Measurements from ENCODE around the gene IL1RAP.
A peak's percentile ranks its signal among the peaks of the same experiment; 100 is the strongest.

The IL1RAP gene

GRCh38 chr3:190680691-190681090, 166.8 kb downstream of the IL1RAP start:
- no peak for DNase-seq

DNA sequence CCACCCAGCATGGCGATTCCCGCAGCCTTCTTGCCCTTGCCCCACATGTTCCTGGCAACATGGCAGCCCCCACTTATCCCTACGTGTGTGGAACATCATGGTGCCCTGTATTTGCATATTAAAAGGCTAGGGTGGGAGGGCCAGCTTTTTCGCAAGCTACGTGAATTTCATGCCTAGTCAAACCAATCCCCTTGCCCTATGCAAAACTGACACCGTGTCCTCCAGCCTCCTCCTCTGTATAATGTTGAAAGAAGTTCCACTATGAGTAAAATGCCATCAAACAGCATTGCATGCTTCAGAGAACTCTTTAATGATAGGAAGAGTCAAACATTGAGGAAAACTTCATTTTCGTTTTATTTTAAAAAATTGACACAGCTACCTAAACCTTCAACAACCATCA, 170.9 kb downstream of the IL1RAP start:
- DNase-seq = no peak

GRCh38 chr3:190686011-190686410, 172.1 kb downstream of the IL1RAP start:
- DNase-seq = no peak

DNA sequence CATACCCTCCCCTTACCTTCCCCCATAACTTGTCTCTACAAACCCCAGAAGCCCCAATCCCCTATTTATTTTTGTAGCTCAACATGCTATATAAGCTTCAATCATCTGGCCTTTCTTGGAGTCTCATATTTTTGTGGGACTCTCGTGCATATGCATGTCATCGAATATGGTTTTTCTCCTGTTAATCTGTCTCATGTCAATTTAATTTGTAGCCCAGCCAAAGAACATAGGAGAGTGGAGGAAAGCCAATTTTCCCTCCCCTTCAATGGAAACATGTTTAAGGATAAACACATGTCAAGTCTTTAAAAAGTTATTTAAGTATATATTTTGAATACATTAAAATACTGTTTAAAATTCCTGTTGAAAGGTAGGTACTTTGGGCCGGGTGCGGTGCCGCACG, 176.4 kb downstream of the IL1RAP start:
- DNase-seq = no peak

GRCh38 chr3:190692256-190692655, 178.4 kb downstream of the IL1RAP start:
- DNase-seq = no peak

DNA sequence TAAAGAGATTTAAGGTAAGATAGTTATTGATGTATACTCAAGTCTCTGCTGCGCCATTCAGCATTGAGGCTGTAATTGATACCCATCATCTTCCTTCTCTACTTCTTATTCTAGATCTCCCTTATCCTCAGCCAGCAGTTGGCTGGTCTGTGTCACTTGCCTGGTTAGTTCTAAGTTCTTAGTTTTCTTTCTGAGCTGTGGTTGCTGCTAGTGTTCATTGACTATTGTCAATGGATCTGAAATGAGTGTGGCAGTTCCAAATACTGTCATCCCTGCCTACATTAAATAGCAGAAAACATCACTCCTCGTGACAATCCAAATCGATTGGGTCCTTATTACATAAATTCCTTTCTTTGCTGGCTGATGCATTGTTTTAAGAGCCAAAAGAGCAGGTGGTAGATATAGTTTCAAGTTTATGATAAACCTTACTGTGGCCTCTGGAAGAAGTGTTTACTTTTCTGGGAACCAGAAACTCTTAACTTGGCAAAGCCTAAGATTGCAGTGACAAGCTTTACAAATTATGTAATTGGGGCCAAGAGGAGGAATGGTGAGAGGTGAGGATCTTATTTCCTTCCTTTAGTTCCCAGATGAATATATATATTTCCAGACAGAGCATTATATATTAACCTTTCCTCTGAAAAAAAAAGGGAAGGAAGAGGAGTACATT, 180.6 kb downstream of the IL1RAP start:
- no peak for DNase-seq

- DNase-seq = no peak
Observed at GRCh38 chr3:190695225-190695624, 181.3 kb downstream of the IL1RAP start.

- no peak for DNase-seq
Observed at GRCh38 chr3:190695994-190696393, 182.1 kb downstream of the IL1RAP start.

GRCh38 chr3:190696777-190697501, 183.1 kb downstream of the IL1RAP start:
- DNase-seq = peak in 1 of 2 donors; percentile 1

DNA sequence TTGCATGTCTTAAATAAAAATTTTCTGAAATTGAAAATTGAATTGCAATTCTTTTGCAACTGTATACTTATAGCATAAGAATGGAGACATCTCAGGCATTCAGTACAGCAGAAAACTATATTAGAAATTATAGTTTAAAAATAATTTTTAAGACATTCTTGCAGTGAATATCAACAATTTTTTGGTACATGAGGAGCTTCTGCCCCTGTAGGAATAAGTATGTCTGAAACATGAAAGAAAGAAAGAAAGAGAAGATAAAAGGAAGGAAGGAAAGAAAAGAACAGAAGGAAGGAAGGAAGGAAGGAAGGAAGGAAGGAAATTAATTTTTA, 183.6 kb downstream of the IL1RAP start:
- DNase-seq = no peak

GRCh38 chr3:190697901-190698300, 184.0 kb downstream of the IL1RAP start:
- no peak for DNase-seq

GRCh38 chr3:190699776-190700175, 185.9 kb downstream of the IL1RAP start:
- no peak for DNase-seq

DNA sequence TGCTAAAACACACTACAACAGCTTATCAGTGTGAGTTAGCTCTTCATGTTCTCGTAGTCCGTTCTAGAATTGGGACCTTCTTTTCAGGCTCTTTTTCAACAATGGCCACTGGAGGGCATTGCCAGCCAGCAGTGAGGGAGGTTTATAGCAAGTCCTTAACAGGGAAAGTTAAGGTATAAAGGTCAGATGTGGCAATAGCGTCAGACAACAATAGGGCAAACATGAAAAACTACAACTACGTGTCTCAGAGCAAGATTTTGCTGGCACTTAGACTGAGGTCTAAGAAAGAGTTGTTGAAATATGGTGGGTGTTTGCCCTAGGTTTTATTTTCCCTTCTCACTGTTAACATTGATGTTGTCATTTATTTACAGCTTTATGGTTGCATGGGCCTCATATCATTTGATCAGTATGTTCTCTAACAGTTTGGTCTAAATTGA, 187.2 kb downstream of the IL1RAP start:
- DNase-seq = no peak

DNA sequence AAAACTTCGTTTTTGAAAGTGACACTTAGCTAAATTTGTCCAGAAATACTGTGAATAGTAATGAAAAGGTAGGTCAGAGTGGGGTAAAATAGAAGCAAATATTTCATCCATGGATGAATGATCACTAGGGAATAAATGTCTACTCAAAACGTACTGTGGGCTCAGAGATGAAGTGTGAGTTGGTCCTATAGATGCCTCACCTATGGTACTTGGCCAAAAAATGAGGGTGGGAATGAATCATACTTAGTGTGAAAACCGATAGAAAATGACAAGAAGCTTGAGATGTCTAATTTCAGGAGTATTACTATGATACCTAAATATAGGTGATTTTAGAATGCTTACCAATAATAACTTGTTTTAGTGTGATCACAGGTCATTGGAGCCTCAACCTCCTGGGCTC, 192.7 kb downstream of the IL1RAP start:
- no peak for DNase-seq
